Fibroblast of villous mesenchyme (primary cell): ENCODE results near the gene PANX3. TPM values are rescaled to one million over a fixed set of nuclear protein-coding genes. Genes with fewer than 3 reads are reported as not detected.
A peak's percentile ranks its signal among the peaks of the same experiment; 100 is the strongest.
"Not testable (repeated sequence)": the region's sequence is repeated elsewhere in the genome, so short reads cannot be mapped to it uniquely, and the experiment has no call there.

ENCODE experiments used
- DNase-seq: peaks from one replicate; pipeline ENCODE4 v3.0.0-alpha.2; 2010; ENCODE audit warnings: low read depth
- H3K4me3 ChIP-seq: 2 replicates; pipeline ENCODE4 v1.5.1; 2011; ENCODE audit warnings: low read depth, mild to moderate bottlenecking, low read length
- total RNA-seq: library from RNA; depleted of rRNA; stranded (reverse); fragments of >200 nt; gene quantifications from 2 replicates; pipeline ENCODE4 v1.2.3, GENCODE V29; 2012
- TF ChIP-seq, protein P1 (sequence below): IDR thresholded peaks from 2 replicates; pipeline ENCODE4 v1.5.1; 2012; ENCODE audit warnings: low read depth, mild to moderate bottlenecking, low read length; ENCODE audit not compliant: insufficient read depth

The PANX3 gene
- total RNA-seq, 1 donor: not detected

DNA sequence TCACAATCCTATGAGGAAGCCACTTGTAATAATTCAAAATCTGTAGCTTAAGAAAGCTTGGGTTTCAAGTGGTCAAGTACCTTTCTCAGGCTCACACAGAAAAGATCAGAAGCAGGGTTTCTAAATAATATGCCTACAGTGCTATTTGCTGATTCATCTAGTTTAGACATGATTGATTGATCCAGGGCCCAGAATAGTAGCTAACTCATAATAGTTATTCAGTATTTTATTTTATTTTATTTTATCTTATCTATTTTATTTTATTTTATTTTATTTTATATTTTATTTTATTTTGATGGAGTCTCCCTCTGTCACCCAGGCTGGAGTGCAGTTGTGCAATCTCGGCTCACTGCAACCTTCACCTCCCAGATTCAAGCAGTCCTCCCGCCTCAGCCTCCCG, 15.9 kb upstream of the PANX3 start:
- TF ChIP-seq, protein P1, sequence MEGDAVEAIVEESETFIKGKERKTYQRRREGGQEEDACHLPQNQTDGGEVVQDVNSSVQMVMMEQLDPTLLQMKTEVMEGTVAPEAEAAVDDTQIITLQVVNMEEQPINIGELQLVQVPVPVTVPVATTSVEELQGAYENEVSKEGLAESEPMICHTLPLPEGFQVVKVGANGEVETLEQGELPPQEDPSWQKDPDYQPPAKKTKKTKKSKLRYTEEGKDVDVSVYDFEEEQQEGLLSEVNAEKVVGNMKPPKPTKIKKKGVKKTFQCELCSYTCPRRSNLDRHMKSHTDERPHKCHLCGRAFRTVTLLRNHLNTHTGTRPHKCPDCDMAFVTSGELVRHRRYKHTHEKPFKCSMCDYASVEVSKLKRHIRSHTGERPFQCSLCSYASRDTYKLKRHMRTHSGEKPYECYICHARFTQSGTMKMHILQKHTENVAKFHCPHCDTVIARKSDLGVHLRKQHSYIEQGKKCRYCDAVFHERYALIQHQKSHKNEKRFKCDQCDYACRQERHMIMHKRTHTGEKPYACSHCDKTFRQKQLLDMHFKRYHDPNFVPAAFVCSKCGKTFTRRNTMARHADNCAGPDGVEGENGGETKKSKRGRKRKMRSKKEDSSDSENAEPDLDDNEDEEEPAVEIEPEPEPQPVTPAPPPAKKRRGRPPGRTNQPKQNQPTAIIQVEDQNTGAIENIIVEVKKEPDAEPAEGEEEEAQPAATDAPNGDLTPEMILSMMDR: no peak
- DNase-seq: no peak
- no peak overlapping the region for H3K4me3 ChIP-seq

DNA sequence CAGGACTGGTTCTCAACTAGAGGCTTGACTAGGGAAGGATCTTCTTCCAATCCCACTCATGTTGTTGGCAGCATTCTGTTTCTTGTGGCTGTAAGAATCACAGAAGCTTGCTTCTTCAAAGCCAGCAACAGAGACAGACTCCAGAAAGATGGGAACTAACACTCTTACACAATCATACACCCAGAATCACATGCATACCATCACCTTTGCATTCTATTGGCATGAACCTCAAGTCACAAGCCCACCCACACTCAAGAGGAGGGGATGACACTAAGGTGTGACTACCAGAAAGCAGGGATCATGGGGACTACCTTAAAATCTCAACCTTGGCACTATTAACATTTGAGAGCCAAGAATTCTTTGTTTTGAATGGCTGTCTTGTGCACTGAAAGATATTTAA, 13.6 kb upstream of the PANX3 start:
- no peak overlapping the region for H3K4me3 ChIP-seq
- DNase-seq: no peak
- TF ChIP-seq, protein P1: no peak

DNA sequence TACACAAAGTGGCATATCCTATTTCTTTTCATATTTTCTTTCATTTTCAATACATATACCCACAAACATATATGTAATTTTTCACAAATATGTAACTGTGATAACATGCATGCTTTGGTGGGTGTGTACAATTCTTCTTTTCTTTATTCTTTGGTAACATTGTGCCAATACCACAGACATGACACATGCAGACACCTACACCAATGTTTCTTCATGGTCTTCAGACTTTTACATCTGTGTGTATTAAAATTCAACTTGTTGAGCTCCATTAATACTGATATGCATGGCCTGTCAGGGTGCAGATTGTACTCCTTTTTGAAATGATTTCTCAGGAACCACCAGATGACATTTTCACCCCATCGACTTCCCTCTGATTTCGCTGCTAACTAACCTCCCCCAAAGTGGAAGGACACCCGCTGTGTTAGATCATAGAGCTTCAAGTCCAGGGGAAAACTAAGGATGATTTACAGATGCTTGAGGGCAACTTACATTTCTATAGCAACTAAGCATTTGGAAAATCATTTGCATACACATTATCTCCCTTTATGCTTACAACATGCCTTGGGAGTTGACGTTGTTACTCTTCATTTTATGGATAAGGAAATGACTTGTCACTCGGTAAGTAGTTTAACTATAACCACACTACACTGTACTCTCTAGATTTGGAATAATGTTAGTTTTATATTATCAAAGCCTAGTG, 10.5 kb upstream of the PANX3 start:
- DNase-seq: no peak

DNA sequence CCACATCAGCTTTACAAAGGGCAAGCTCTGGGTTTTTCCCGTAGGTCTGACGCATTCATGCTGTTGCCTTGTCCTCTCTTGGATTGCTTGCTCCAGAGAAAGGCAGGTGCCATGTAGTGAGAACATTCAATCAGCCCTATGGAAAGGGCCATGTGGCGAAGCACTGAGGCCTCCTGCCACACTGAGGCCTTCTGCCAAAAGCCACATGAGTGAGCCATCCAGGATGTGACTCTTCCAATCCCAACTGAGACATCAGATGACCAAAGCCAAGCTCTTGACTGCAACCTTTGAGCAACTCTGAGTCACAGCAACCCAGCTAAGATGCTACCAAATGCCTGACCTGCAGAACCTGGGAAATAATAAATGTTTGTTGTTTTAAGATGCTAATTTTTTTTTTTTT, 9.0 kb upstream of the PANX3 start:
- no peak for DNase-seq
- TF ChIP-seq, protein P1: no peak
- H3K4me3 ChIP-seq: no peak overlapping the region

More for the DNA sequence above, 10.5 kb upstream of the PANX3 start:
- TF ChIP-seq, protein P1: no peak
- no peak overlapping the region for H3K4me3 ChIP-seq

DNA sequence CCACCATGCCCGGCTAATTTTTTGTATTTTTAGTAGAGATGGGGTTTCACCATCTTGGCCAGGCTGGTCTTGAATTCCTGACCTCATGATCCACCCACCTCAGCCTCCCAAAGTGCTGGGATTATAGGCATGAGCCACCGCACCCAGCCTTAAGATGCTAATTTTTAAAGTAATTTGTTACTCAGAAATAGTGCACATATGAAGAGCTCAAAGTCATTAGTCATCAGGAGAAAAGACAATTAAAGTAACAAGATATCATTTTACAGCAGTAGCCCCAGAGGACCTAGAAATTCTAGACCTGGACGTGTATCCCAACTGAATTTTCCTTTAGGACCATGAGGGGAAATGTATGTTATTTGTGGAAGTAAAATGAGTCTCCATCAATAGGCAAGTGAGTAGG, 8.5 kb upstream of the PANX3 start:
- DNase-seq, H3K4me3 ChIP-seq: not testable (repeated sequence)

DNA sequence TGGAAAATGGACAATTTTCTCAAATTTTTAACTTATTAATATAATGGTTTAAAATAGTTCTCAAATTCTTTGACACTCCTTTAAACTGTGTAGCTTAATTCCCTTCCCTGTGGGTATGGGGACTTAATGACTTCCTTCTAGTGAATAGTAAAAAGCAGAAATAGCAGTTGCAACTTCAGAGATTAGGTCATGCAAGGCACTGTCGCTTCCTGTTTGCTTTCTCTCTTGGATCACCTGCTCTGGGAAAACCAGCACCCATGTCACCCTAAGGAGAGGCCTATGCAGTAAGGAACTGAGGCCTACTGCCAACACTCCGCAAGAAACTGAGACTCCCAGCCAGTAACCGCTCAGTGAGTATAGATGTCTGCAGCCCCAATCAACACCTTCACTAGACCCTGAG, 5.5 kb upstream of the PANX3 start:
- TF ChIP-seq, protein P1: no peak
- no peak for DNase-seq
- H3K4me3 ChIP-seq: no peak overlapping the region

DNA sequence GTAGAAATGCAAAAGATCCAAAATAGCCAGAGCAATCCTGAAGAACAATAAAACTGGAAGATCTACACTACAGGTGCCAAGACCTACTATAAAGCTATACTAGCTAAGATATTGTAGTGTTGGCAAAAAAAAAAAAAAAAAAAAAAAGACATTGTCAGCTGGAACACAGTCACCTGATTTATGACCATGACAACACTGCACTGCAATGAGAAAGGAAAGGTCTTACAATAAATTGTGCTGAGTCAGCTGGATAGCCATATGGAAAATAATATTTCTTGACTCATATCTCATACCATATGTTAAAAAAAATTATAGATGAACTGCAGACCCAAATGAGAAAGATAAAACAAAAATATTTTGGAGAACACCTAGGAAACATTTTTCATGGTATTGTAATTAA, 3.1 kb upstream of the PANX3 start:
- no peak overlapping the region for H3K4me3 ChIP-seq
- TF ChIP-seq, protein P1: no peak
- DNase-seq: peak; percentile 1
